SK-MEL-5 (cell line): ENCODE results near the gene CDK13. TPM values are rescaled to one million over a fixed set of nuclear protein-coding genes. Genes with fewer than 3 reads are reported as not detected.
"Not testable (repeated sequence)": the region's sequence is repeated elsewhere in the genome, so short reads cannot be mapped to it uniquely, and the experiment has no call there.

Source experiments
- DNase-seq: peaks from one replicate; pipeline ENCODE4 v3.0.0-alpha.2; 2016; ENCODE audit warnings: low read depth, low spot score
- in situ Hi-C: cut with HindIII; loops from 2 replicates; pipeline ENCODE4 v1.10.0; 2016; ENCODE audit warnings: low sequenced_read_pairs, high pct_unique_total_duplicates, low pct_unique_long_range_greater_than_20kb
- total RNA-seq: library from RNA; depleted of rRNA; stranded (reverse); fragments of >200 nt; shearing (Covaris generic); gene quantifications from 2 replicates; pipeline ENCODE4 v1.2.3, GENCODE V29; 2014

Gene CDK13
- total RNA-seq, 1 experiment from 2014 or later: 40.5 TPM

- in situ Hi-C loops: loop anchor here (25.0 kb wide), 1 partner anchor 170 kb away; no protein-coding TSS in a partner anchor
- peak; percentile 22 for DNase-seq
These were observed 107.2 kb downstream of the CDK13 start for GRCh38 chr7:40057292-40057691.

- DNase-seq: no peak
- in situ Hi-C loops: loop anchor here (25.0 kb wide), 1 partner anchor 171 kb away; no protein-coding TSS in a partner anchor
These were observed 108.0 kb downstream of the CDK13 start for GRCh38 chr7:40058026-40058425.

DNA sequence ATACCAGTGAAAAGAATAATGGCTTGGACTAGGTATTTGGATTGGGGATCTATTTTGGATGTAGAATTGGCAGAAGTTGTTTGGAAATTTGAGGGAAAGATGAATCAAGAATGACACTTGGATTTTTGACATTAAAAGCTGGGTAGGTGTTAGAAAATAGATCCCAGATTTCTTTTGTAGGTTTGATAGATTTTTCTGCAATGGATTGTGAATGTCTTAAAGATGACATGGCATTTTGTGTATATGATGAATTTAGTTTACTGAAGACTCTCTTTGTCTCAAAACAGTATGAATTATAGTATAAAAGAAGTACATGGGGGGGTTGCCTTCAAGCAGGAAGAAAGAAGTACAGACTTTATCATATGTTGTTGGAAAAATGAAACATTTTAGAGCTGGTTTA is 108.6 kb downstream of the CDK13 start:
- in situ Hi-C loops: loop anchor here (25.0 kb wide), 1 partner anchor 171 kb away; no protein-coding TSS in a partner anchor
- peak; percentile 44 for DNase-seq

GRCh38 chr7:40059057-40059456 is 109.0 kb downstream of the CDK13 start:
- DNase-seq: no peak
- in situ Hi-C loops: loop anchor here (25.0 kb wide), 1 partner anchor 172 kb away; no protein-coding TSS in a partner anchor

DNA sequence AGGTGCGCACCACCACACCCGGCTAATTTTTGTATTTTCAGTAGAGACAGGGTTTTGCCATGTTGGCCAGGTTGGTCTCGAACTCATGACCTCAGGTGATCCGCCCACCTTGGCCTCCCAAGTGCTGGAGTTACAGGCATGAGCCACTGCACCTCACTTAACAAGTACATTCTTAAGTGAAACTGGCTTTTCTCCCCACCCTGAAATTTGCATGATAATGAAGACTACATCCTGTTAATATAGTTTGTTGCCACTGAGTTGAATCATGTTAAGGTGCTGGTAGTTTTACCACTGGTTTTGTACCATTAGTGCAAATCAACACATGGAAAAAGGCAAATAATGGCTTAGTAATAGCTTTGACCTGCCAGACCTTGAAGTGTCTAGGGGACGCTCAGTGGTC is 122.2 kb downstream of the CDK13 start:
- no peak for DNase-seq
- in situ Hi-C loops: loop anchor here (25.0 kb wide), 1 partner anchor 185 kb away; no protein-coding TSS in a partner anchor

- DNase-seq: no peak
- in situ Hi-C loops: loop anchor here (25.0 kb wide), 1 partner anchor 186 kb away; no protein-coding TSS in a partner anchor
These were observed 123.2 kb downstream of the CDK13 start for GRCh38 chr7:40073239-40073638.

DNA sequence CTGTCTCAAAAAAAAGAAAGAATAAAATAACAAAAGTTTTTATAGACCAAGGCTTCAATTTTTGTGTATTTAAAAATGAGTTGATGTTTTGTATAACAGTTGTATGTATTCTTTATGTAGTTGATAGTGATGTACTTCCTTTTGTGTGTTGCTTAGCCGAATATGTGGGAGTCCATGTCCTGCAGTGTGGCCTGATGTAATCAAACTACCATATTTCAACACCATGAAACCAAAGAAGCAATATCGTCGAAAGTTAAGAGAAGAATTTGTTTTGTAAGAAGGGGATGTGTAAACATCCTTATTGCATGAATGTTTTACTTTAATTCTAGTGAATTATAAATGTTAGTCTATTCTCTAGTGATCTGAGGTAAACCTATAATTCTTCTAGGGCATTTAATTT is 127.8 kb downstream of the CDK13 start:
- in situ Hi-C loops: no loop called here
- no peak for DNase-seq

GRCh38 chr7:40092182-40092581 is 142.1 kb downstream of the CDK13 start:
- in situ Hi-C loops: no loop called here
- DNase-seq: no peak

DNA sequence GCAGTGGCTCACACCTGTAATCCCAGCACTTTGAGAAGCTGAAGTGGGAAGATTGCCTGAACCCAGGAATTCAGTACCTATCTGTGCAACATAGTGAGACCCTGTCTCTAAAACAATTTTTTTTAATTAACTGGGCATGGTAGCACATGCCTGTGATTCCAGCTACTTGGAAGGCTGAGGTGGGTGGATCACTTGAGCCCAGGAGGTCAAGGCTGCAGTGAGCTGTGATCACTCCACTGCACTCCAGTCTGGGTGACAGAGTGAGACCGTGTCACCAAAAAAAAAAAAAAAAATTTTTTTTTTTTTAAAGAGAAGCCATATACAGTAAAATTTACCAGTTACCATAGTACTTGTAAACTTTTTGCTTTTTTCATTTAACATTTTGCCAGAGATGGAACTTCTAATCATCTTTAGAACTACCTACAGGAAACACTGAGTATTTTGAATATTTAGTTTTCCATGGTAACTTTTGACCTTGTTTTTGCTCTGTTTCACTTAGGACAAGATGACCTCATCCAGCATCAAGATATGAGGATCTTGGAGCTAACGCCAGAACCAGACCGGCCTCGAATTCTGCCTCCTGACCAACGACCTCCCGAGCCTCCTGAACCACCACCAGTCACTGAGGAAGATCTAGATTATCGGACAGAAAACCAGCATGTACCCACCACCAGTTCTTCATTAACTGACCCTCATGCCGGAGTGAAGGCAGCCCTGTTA is 143.7 kb downstream of the CDK13 start:
- DNase-seq: no peak
- in situ Hi-C loops: no loop called here

DNA sequence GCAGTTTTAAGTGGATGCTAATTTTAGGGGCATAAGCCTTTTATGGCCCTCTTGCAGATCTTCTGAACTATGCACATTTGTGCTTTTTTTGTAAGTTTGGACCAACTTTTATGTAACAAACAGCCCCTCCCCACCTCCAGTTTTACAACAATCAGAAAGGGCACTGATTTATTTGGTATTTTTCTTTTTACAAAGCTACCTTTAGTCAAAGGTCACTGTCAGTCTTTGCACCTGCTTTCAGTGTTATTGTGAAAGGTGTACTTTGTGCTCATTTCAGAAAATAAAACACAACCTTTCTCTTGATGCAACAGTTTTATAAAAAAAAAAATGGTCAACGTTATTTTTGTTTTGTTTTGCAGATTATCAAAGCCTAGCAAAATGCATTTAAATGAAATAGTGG is 145.2 kb downstream of the CDK13 start:
- no peak for DNase-seq
- in situ Hi-C loops: no loop called here

DNA sequence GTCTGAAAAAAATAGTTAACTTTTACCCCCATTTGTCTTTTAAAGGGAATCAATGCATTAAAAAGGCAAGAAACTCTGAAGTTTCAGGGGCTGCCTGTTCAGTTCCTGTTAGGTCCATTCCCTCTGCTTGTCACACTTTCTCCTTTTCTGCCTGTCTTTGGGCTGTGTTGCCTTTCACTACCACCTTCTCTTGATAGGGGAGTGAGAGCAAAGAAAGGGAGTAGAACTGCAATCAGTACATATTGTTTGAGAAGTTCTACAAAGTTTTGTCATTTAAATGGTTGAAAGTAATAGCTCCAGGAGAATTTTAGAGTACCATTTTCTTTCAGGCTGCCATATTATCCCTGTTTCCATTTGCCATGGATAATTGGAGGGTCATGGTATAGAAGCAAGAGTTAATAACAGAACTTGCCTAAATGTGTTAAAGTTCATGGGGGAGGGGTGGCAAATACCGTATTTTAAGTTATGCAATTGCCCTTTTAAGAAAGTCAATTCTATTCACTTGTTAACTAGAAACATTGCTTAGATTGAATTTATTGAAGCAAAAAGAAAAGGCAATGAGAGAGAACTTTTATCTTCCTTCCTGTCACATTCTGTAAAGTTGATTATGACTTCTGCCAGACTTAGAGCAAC is 145.8 kb downstream of the CDK13 start:
- in situ Hi-C loops: no loop called here
- no peak for DNase-seq

- in situ Hi-C loops: no loop called here
- no peak for DNase-seq
These were observed 147.7 kb downstream of the CDK13 start for GRCh38 chr7:40097728-40098127.

GRCh38 chr7:40098810-40099209 is 148.8 kb downstream of the CDK13 start:
- in situ Hi-C loops: no loop called here
- no peak for DNase-seq

DNA sequence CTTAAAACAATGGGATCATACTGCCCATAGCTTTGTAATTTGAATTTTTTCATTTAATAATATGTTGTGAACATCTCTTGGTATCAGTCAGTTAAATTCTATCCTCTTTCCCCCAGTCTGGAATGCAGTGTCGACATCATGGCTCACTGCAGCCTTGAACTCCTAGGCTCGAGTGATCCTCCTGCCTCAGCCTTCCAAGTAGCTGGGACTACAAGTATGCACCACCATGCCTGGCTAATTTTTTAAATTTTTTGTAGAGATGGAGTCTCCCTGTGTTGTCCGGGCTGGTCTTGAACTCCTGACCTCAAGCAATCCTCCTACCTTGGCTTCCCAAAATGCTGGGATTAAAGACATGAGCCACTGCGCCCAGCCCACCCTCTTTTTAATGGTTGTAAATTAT is 149.8 kb downstream of the CDK13 start:
- in situ Hi-C loops: no loop called here
- no peak for DNase-seq

GRCh38 chr7:40101201-40101600 is 151.1 kb downstream of the CDK13 start:
- in situ Hi-C loops: no loop called here
- no peak for DNase-seq

- in situ Hi-C loops: no loop called here
- no peak for DNase-seq
These were observed 152.8 kb downstream of the CDK13 start for GRCh38 chr7:40102897-40103296.

DNA sequence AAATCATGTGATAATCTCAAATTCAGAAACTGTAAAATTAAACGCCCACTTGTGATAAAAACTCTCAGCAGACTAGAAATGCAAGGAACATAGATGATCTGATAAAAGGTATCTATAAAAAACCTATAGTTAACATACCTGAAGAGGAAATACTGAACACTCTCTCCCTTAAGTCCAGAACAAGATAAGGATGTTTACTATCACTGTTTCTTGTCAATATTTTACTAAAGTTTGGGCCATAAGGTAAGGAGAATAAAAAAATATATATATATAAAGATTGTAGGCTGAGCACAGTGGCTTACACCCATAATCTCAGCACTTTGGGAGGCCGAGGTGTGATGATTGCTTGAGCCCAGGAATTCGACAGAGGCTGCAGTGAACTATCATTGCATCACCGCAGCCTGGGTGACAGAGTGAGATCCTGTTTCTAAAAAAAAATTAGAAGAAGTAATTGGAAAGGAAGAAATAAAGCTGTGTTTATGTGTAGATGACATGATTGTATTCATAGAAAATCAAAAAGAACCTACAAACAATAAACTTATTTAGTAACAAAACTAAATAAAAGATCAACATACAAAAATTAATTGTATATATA is 155.9 kb downstream of the CDK13 start:
- in situ Hi-C loops: no loop called here
- DNase-seq: no peak

DNA sequence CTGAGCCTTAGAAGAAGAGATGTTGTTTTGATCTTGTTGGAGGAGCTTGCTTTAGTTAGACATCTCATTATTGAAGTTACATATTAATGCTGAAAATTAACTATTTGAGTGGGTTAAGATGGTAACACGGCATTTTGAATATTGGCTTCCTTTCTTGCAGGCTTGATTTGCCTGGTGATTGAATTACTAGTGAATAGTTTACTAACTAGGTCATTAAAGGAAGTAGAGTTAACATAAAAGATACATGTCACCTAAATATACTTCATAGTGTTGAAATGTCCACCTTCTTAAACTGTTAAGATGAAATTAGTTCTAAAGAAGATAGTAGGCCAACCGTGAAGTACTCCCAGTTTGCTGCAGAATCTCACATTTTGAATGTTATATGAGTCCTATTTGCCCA is 165.9 kb downstream of the CDK13 start:
- in situ Hi-C loops: no loop called here
- no peak for DNase-seq

GRCh38 chr7:40117199-40117598 is 167.1 kb downstream of the CDK13 start:
- DNase-seq, in situ Hi-C loops: not testable (repeated sequence)
